ENCODE measurements around the gene GRAMD4.

DNA sequence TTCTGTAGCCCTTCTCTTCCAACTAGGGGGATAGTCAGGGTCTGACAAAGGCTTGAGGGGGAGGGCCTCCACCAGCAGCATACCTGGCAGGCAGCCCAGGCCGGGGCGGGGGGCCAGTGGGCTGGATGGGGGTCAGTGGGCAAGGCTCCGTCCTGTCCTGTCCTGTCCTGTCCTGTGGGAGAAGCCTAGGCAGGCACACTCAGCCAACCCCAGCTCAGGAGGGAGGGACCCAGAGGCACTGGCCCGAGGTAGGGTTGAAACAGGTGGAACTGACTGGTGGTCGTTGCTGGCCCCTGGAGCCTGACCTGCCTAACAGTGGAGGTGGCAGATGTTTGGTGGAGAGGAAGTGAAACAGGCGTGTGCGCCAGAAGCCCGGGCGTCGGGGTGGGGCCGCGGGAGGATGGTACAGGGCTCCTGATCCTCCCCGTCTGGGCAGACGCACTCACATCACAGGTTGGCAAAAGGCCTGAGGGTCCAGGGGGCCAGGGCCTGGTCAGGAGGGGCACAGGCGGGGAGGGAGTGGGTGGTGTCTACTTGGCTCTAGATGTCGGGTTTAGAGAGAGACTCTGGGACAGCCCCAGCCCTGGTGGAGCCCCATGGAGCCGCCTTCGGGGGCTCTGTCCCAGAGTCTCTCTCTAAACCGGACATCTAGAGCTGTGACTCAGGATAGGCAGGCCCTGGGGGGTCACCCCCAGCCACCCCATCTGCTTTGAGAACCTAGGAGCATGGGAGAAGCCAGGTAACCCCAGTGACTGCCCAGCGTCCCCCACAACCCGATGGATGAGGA lies 32.5 kb upstream of the GRAMD4 start:
- TF ChIP-seq EZH2 (IDR thresholded peaks at IDR 0.05; ENCODE audit: low read length, unreplicated experiment) = no peak
- TF ChIP-seq, protein P1, sequence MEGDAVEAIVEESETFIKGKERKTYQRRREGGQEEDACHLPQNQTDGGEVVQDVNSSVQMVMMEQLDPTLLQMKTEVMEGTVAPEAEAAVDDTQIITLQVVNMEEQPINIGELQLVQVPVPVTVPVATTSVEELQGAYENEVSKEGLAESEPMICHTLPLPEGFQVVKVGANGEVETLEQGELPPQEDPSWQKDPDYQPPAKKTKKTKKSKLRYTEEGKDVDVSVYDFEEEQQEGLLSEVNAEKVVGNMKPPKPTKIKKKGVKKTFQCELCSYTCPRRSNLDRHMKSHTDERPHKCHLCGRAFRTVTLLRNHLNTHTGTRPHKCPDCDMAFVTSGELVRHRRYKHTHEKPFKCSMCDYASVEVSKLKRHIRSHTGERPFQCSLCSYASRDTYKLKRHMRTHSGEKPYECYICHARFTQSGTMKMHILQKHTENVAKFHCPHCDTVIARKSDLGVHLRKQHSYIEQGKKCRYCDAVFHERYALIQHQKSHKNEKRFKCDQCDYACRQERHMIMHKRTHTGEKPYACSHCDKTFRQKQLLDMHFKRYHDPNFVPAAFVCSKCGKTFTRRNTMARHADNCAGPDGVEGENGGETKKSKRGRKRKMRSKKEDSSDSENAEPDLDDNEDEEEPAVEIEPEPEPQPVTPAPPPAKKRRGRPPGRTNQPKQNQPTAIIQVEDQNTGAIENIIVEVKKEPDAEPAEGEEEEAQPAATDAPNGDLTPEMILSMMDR (conservative IDR thresholded peaks at IDR 0.05; ENCODE audit: low read depth, low read length) = no peak
